AG04450 (cell line): Measurements from ENCODE around the gene SLC41A3. TPM values are rescaled to one million over a fixed set of nuclear protein-coding genes. Genes with fewer than 3 reads are reported as not detected.

Experiments used
- CTCF ChIA-PET: fragments of 300-600, 350-600 bp; formaldehyde crosslinking; extraction: SDS; loops from one replicate; lab custom pipeline; 2022; ENCODE audit warnings: antibody characterized with exemption, inconsistent platforms; lab: Charles Lee
- POLR2A ChIA-PET: fragments of 350-600 bp; formaldehyde crosslinking; extraction: SDS; loops from one replicate; lab custom pipeline; 2021; ENCODE audit warnings: antibody characterized with exemption, inconsistent platforms; lab: Yijun Ruan, JAX
- DNase-seq: peaks from one replicate; pipeline ENCODE4 v3.0.0-alpha.2; 2011; ENCODE audit warnings: low read depth, low spot score
- H3K27ac ChIP-seq: one replicate; pipeline ENCODE4 v1.5.1; 2012; ENCODE audit warnings: low read depth, low read length, control low read depth
- H3K27me3 ChIP-seq: one replicate; pipeline ENCODE4 v1.6.0; 2012; ENCODE audit warnings: low read length; ENCODE audit not compliant: control insufficient read depth, insufficient read depth
- H3K4me3 ChIP-seq: 2 replicates; pipeline ENCODE4 v1.5.1; 2011; ENCODE audit warnings: mild to moderate bottlenecking, low read depth, low read length, control low read depth
- H3K9me3 ChIP-seq: 2 replicates; pipeline ENCODE4 v1.5.1; 2012; ENCODE audit warnings: low read length; ENCODE audit not compliant: control insufficient read depth, insufficient read depth
- CTCF ChIP-seq: IDR thresholded peaks from 2 replicates; pipeline ENCODE4 v1.5.1; 2011; ENCODE audit warnings: low read depth, low read length, control low read depth, inconsistent platforms
- polyA plus RNA-seq: library from polyadenylated mRNA; depleted of rRNA; stranded (reverse); fragments of >200 nt; gene quantifications from 2 replicates; pipeline ENCODE4 v1.2.3, GENCODE V29; 2011

Gene SLC41A3
- polyA plus RNA-seq, 1 experiment: 36.9 TPM

- Histone ChIP-seq H3K27ac (no peak overlapping the region), H3K4me3 (no peak overlapping the region), H3K9me3 (no peaks in the 10 kb centered on the region), H3K27me3 (peaks cover 3% of the 10 kb centered on the region)
- POLR2A ChIA-PET: no interaction called here
- CTCF ChIA-PET: no interaction called here
- no peak for DNase-seq
- TF ChIP-seq CTCF: no peak
These were observed 28.8 kb upstream of the SLC41A3 start for GRCh38 chr3:126112531-126113237.

- no peak for DNase-seq
- TF ChIP-seq CTCF: no peak
- Histone ChIP-seq H3K27ac (no peak overlapping the region), H3K9me3 (no peaks in the 10 kb centered on the region), H3K27me3 (peaks cover 3% of the 10 kb centered on the region), H3K4me3 (no peak overlapping the region)
- ChIA-PET CTCF (no interaction called here), POLR2A (no interaction called here)
These were observed 27.9 kb upstream of the SLC41A3 start for GRCh38 chr3:126111566-126112475.

GRCh38 chr3:126111126-126111551, 27.2 kb upstream of the SLC41A3 start:
- no peak overlapping the region for H3K27ac ChIP-seq
- peaks cover 8% of the 10 kb centered on the region for H3K27me3 ChIP-seq
- no peak for TF ChIP-seq CTCF
- H3K4me3 ChIP-seq: no peak overlapping the region
- H3K9me3 ChIP-seq: no peaks in the 10 kb centered on the region
- DNase-seq: no peak
- CTCF ChIA-PET: no interaction called here
- POLR2A ChIA-PET: no interaction called here

GRCh38 chr3:126110431-126111125, 26.7 kb upstream of the SLC41A3 start:
- Histone ChIP-seq H3K27me3 (peaks cover 8% of the 10 kb centered on the region), H3K27ac (no peak overlapping the region), H3K9me3 (no peaks in the 10 kb centered on the region), H3K4me3 (no peak overlapping the region)
- POLR2A ChIA-PET: no interaction called here
- CTCF ChIA-PET: no interaction called here
- no peak for DNase-seq
- TF ChIP-seq CTCF: no peak
